WTC11 (cell line): ENCODE measurements around the gene ZCCHC2. TPM values are rescaled to one million over a fixed set of nuclear protein-coding genes. Genes with fewer than 3 reads are reported as not detected.

ENCODE experiments used
- ATAC-seq: fragments of 200-7000 bp; cut with Tn5 transposase; 2 replicates; pipeline ENCODE4 v1.10.0; 2021; ENCODE audit warnings: mild to moderate bottlenecking, moderate library complexity
- CTCF ChIA-PET: fragments of 300-600 bp; sonication (Branson Sonifier 250); formaldehyde crosslinking; loops from one replicate; lab custom pipeline; 2021; ENCODE audit warnings: antibody characterized with exemption; lab: Charles Lee
- POLR2A ChIA-PET: fragments of 350-600 bp; sonication (Branson Sonifier 250); formaldehyde crosslinking; loops from one replicate; lab custom pipeline; 2021; ENCODE audit warnings: antibody characterized with exemption; lab: Charles Lee
- DNase-seq: peaks from one replicate; pipeline ENCODE4 v3.0.0; 2021; ENCODE audit warnings: low spot score
- H3K27ac Mint-ChIP-seq: 2 replicates; pipeline ENCODE4 v1.8.0; 2021; ENCODE audit warnings: mixed read lengths
- H3K27me3 Mint-ChIP-seq: 2 replicates; pipeline ENCODE4 v1.8.0; 2021; ENCODE audit warnings: low read depth, mild to moderate bottlenecking, moderate library complexity, mixed read lengths
- H3K36me3 Mint-ChIP-seq: 2 replicates; pipeline ENCODE4 v1.8.0; 2021; ENCODE audit warnings: mixed read lengths
- H3K4me1 Mint-ChIP-seq: 2 replicates; pipeline ENCODE4 v1.8.0; 2022; ENCODE audit warnings: mixed read lengths
- H3K4me3 Mint-ChIP-seq: 2 replicates; pipeline ENCODE4 v1.8.0; 2021; ENCODE audit warnings: mild to moderate bottlenecking, moderate library complexity, mixed read lengths
- H3K9me3 Mint-ChIP-seq: 2 replicates; pipeline ENCODE4 v1.8.0; 2021; ENCODE audit warnings: mixed read lengths
- ATF2 ChIP-seq: sonication (generic); formaldehyde crosslinking; IDR thresholded peaks from 2 replicates; pipeline ENCODE4 v1.8.1; 2022; ENCODE audit warnings: low read depth, missing genetic modification reagents, borderline replicate concordance
- CTCF ChIP-seq: fragments of 200-600 bp; IDR thresholded peaks from 2 replicates; pipeline ENCODE4 v1.8.0; 2022; ENCODE audit warnings: antibody characterized with exemption
- FOXP4 ChIP-seq: sonication (generic); formaldehyde crosslinking; IDR thresholded peaks from 2 replicates; pipeline ENCODE4 v1.8.0; 2022; ENCODE audit warnings: mild to moderate bottlenecking, missing genetic modification reagents
- JAZF1 ChIP-seq: fragments of 250-450 bp; sonication (Bioruptor Pico); IDR thresholded peaks from 2 replicates; pipeline ENCODE4 v1.9.0; 2021; ENCODE audit warnings: moderate library complexity, mild to moderate bottlenecking, inconsistent platforms
- KAT7 ChIP-seq: sonication (generic); formaldehyde crosslinking; IDR thresholded peaks from 2 replicates; pipeline ENCODE4 v1.8.1; 2023; ENCODE audit warnings: missing genetic modification reagents, mild to moderate bottlenecking, borderline replicate concordance
- NFATC4 ChIP-seq: fragments of 250-450 bp; sonication (Bioruptor Pico); IDR thresholded peaks from 2 replicates; pipeline ENCODE4 v1.9.0; 2021; ENCODE audit warnings: mild to moderate bottlenecking
- NR1H2 ChIP-seq: sonication (generic); formaldehyde crosslinking; IDR thresholded peaks from 2 replicates; pipeline ENCODE4 v1.9.0; 2021; ENCODE audit warnings: mild to moderate bottlenecking, moderate library complexity, missing genetic modification reagents
- SOX15 ChIP-seq: fragments of 250-450 bp; sonication (Bioruptor Pico); IDR thresholded peaks from 2 replicates; pipeline ENCODE4 v1.9.0; 2021; ENCODE audit warnings: mild to moderate bottlenecking
- ZMAT4 ChIP-seq: fragments of 250-450 bp; sonication (Bioruptor Pico); IDR thresholded peaks from 2 replicates; pipeline ENCODE4 v1.9.0; 2021; ENCODE audit warnings: mild to moderate bottlenecking
- ZNF232 ChIP-seq: sonication (generic); formaldehyde crosslinking; IDR thresholded peaks from 2 replicates; pipeline ENCODE4 v1.8.0; 2022; ENCODE audit warnings: mild to moderate bottlenecking, missing genetic modification reagents
- ZNF423 ChIP-seq: fragments of 250-450 bp; sonication (Bioruptor Pico); IDR thresholded peaks from 2 replicates; pipeline ENCODE4 v2.1.2; 2022; ENCODE audit warnings: mild to moderate bottlenecking, moderate library complexity
- ZNF671 ChIP-seq: fragments of 250-450 bp; sonication (Bioruptor Pico); IDR thresholded peaks from 2 replicates; pipeline ENCODE4 v1.8.0; 2021; ENCODE audit warnings: mild to moderate bottlenecking
- total RNA-seq: library from RNA; stranded (reverse); gene quantifications from 3 replicates; pipeline ENCODE4 v1.2.3, GENCODE V29; 2021
- TF ChIP-seq, protein P1 (sequence below): sonication (generic); formaldehyde crosslinking; IDR thresholded peaks from 2 replicates; pipeline ENCODE4 v1.8.1; 2023; ENCODE audit warnings: mild to moderate bottlenecking, missing genetic modification reagents
- TF ChIP-seq, protein P2 (sequence below): fragments of 250-450 bp; sonication (Bioruptor Pico); IDR thresholded peaks from 2 replicates; pipeline ENCODE4 v2.1.2; 2022; ENCODE audit warnings: mild to moderate bottlenecking, moderate library complexity
- TF ChIP-seq, protein P3 (sequence below): fragments of 250-450 bp; sonication (Bioruptor Pico); IDR thresholded peaks from 2 replicates; pipeline ENCODE4 v1.8.0; 2021; ENCODE audit warnings: mild to moderate bottlenecking

The ZCCHC2 gene
- total RNA-seq, 1 experiment from 2014 or later: 18.8 TPM

- TF ChIP-seq ZNF423 (CRISPR knock-in tag) (no peak), NFATC4 (CRISPR knock-in tag) (no peak), FOXP4 (CRISPR knock-in tag) (no peak)
Observed at GRCh38 chr18:62537946-62538345, 15.1 kb downstream of the ZCCHC2 start (continued).

GRCh38 chr18:62538881-62539280 is 16.1 kb downstream of the ZCCHC2 start:
- Mint-ChIP-seq H3K36me3 (peaks cover 10% of the 10 kb centered on the region), H3K9me3 (no peaks in the 10 kb centered on the region), H3K27me3 (no peaks in the 10 kb centered on the region), H3K4me1 (no peaks in the 10 kb centered on the region), H3K27ac (no peak overlapping the region), H3K4me3 (no peak overlapping the region)
- ChIA-PET POLR2A (no interaction called here), CTCF (no interaction called here)
- no peak for TF ChIP-seq ZMAT4 (CRISPR knock-in tag)
- TF ChIP-seq, protein P1, sequence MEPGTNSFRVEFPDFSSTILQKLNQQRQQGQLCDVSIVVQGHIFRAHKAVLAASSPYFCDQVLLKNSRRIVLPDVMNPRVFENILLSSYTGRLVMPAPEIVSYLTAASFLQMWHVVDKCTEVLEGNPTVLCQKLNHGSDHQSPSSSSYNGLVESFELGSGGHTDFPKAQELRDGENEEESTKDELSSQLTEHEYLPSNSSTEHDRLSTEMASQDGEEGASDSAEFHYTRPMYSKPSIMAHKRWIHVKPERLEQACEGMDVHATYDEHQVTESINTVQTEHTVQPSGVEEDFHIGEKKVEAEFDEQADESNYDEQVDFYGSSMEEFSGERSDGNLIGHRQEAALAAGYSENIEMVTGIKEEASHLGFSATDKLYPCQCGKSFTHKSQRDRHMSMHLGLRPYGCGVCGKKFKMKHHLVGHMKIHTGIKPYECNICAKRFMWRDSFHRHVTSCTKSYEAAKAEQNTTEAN (CRISPR knock-in tag): no peak
- TF ChIP-seq CTCF: no peak
- TF ChIP-seq, protein P2, sequence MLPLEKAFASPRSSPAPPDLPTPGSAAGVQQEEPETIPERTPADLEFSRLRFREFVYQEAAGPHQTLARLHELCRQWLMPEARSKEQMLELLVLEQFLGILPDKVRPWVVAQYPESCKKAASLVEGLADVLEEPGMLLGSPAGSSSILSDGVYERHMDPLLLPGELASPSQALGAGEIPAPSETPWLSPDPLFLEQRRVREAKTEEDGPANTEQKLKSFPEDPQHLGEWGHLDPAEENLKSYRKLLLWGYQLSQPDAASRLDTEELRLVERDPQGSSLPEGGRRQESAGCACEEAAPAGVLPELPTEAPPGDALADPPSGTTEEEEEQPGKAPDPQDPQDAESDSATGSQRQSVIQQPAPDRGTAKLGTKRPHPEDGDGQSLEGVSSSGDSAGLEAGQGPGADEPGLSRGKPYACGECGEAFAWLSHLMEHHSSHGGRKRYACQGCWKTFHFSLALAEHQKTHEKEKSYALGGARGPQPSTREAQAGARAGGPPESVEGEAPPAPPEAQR (CRISPR knock-in tag): no peak
- TF ChIP-seq ZNF671 (CRISPR knock-in tag): no peak
- DNase-seq (no peak), ATAC-seq (no peak)

- no peaks in the 10 kb centered on the region for H3K9me3 Mint-ChIP-seq
Observed at GRCh38 chr18:62539284-62540165, 16.7 kb downstream of the ZCCHC2 start.

GRCh38 chr18:62543021-62543420 is 20.2 kb downstream of the ZCCHC2 start:
- no peaks in the 10 kb centered on the region for H3K27me3 Mint-ChIP-seq
- H3K9me3 Mint-ChIP-seq: no peaks in the 10 kb centered on the region
- ATAC-seq (no peak), DNase-seq (no peak)
- H3K27ac Mint-ChIP-seq: no peak overlapping the region; the same call in 1 of the 2 replicates
- H3K36me3 Mint-ChIP-seq: peaks cover 16% of the 10 kb centered on the region
- no peaks in the 10 kb centered on the region for H3K4me1 Mint-ChIP-seq
- CTCF ChIA-PET: no interaction called here
- no peak overlapping the region for H3K4me3 Mint-ChIP-seq
- POLR2A ChIA-PET: no interaction called here
- TF ChIP-seq SOX15 (CRISPR knock-in tag) (no peak), JAZF1 (CRISPR knock-in tag) (no peak), ATF2 (CRISPR knock-in tag) (no peak), ZNF232 (CRISPR knock-in tag) (no peak), KAT7 (no peak), NR1H2 (CRISPR knock-in tag) (no peak)
- TF ChIP-seq, protein P3, sequence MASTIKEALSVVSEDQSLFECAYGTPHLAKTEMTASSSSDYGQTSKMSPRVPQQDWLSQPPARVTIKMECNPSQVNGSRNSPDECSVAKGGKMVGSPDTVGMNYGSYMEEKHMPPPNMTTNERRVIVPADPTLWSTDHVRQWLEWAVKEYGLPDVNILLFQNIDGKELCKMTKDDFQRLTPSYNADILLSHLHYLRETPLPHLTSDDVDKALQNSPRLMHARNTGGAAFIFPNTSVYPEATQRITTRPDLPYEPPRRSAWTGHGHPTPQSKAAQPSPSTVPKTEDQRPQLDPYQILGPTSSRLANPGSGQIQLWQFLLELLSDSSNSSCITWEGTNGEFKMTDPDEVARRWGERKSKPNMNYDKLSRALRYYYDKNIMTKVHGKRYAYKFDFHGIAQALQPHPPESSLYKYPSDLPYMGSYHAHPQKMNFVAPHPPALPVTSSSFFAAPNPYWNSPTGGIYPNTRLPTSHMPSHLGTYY: no peak
- TF ChIP-seq, protein P2 (CRISPR knock-in tag): no peak

More at GRCh38 chr18:62539284-62540165, 16.7 kb downstream of the ZCCHC2 start:
- Mint-ChIP-seq H3K27ac (no peak overlapping the region), H3K36me3 (peaks cover 10% of the 10 kb centered on the region), H3K4me1 (no peaks in the 10 kb centered on the region), H3K4me3 (no peak overlapping the region), H3K27me3 (no peaks in the 10 kb centered on the region)
- TF ChIP-seq ZMAT4 (CRISPR knock-in tag): no peak
- CTCF ChIA-PET: interaction anchor here (1.1 kb wide), 1 partner anchor 44 kb away, joined by 3 read pairs; no protein-coding TSS in a partner anchor
- POLR2A ChIA-PET: no interaction called here
- ATAC-seq (no peak), DNase-seq (no peak)
